A549 (cell line): ENCODE data around the gene TMEFF2. TPM values are rescaled to one million over a fixed set of nuclear protein-coding genes. Genes with fewer than 3 reads are reported as not detected.

Experiments
- ATAC-seq, 2 experiments: fragments of 200-7000 bp in 1 of 2; fragments of >200 bp in 1 of 2; cut with Nextera tagmentation in 1 of 2; cut with Tn5 transposase in 1 of 2; 3 replicates each; pipeline versions ENCODE4 v1.8.0 to v1.9.1; 2018 to 2020; ENCODE audit warnings: mild to moderate bottlenecking in 1 of 2, moderate library complexity in 1 of 2
- CTCF ChIA-PET: fragments of 300-600 bp; sonication (Branson Sonifier 250); formaldehyde crosslinking; extraction: SDS; loops from one replicate; lab custom pipeline; 2021; ENCODE audit warnings: antibody characterized with exemption, inconsistent platforms; lab: Yijun Ruan, JAX
- POLR2A ChIA-PET: fragments of 350-600 bp; formaldehyde crosslinking; extraction: SDS; loops from one replicate; lab custom pipeline; 2021; ENCODE audit warnings: antibody characterized with exemption, inconsistent platforms; lab: Yijun Ruan, JAX
- DNase-seq, 2 experiments: peaks; one replicate each; pipeline versions ENCODE4 v3.0.0 to v3.0.0-alpha.2; 2011 to 2016; ENCODE audit warnings: low read depth in 1 of 2, low spot score in 1 of 2
- FAIRE-seq: peaks from 2 replicates; lab custom pipeline; 2011; peaks lifted over from hg19 to GRCh38; lab: Jason Lieb, UNC
- H3K27ac ChIP-seq, 2 experiments: fragments of >200 bp; sonication (Bioruptor Twin); formaldehyde crosslinking; 3 replicates each; pipeline ENCODE4 v1.5.1; 2016 to 2017
- H3K4me1 ChIP-seq: fragments of >200 bp; sonication (Bioruptor Twin); formaldehyde crosslinking; 3 replicates; pipeline ENCODE4 v1.6.1; 2016
- H3K4me2 ChIP-seq: fragments of >200 bp; sonication (Bioruptor Twin); formaldehyde crosslinking; 3 replicates; pipeline ENCODE4 v1.6.1; 2016
- H3K4me3 ChIP-seq: fragments of >200 bp; sonication (Bioruptor Twin); formaldehyde crosslinking; 3 replicates; pipeline ENCODE4 v1.5.1; 2016
- H3K9me3 ChIP-seq: fragments of >200 bp; sonication (Bioruptor Twin); formaldehyde crosslinking; 3 replicates; pipeline ENCODE4 v1.6.1; 2016
- ATOH8 ChIP-seq: fragments of 250-450 bp; sonication (Bioruptor Pico); IDR thresholded peaks from 2 replicates; pipeline ENCODE4 v1.5.0; 2020; ENCODE audit warnings: low read depth, mild to moderate bottlenecking, moderate library complexity
- BCL3 ChIP-seq: fragments of >200 bp; sonication (Bioruptor Twin); formaldehyde crosslinking; IDR thresholded peaks from 3 replicates; pipeline ENCODE4 v1.6.1; 2016
- CBX8 ChIP-seq: fragments of 200-600 bp; sonication (generic); IDR thresholded peaks from 2 replicates; pipeline ENCODE4 v1.6.1; 2016
- ELK1 ChIP-seq: fragments of 150-350 bp; IDR thresholded peaks from 2 replicates; pipeline ENCODE4 v1.6.1; 2014; ENCODE audit warnings: low read depth, mild to moderate bottlenecking, low read length
- EP300 ChIP-seq, 2 experiments: fragments of >200 bp; sonication (Bioruptor Twin); formaldehyde crosslinking; IDR thresholded peaks; 2 replicates in 1 of 2; 3 replicates in 1 of 2; pipeline ENCODE4 v1.6.1; 2016 to 2017
- ESRRA ChIP-seq: fragments of 150-350 bp; IDR thresholded peaks from 2 replicates; pipeline ENCODE4 v1.6.1; 2014; ENCODE audit warnings: mild to moderate bottlenecking, low read length, borderline replicate concordance
- HES2 ChIP-seq: fragments of >200 bp; sonication (Bioruptor Twin); formaldehyde crosslinking; IDR thresholded peaks from 2 replicates; pipeline ENCODE4 v1.6.1; 2016
- HEYL ChIP-seq: fragments of 250-450 bp; sonication (Bioruptor Pico); IDR thresholded peaks from 2 replicates; pipeline ENCODE4 v1.8.0; 2021; ENCODE audit warnings: mild to moderate bottlenecking, moderate library complexity
- JUN ChIP-seq, 2 experiments: fragments of >200 bp; sonication (Bioruptor Twin); formaldehyde crosslinking; IDR thresholded peaks; 2 replicates in 1 of 2; 3 replicates in 1 of 2; pipeline ENCODE4 v1.6.1; 2016 to 2017
- JUNB ChIP-seq: fragments of >200 bp; sonication (Bioruptor Twin); formaldehyde crosslinking; IDR thresholded peaks from 2 replicates; pipeline ENCODE4 v1.6.1; 2016
- KDM1A ChIP-seq: fragments of 200-600 bp; sonication (generic); IDR thresholded peaks from 2 replicates; pipeline ENCODE4 v1.6.1; 2016; ENCODE audit warnings: low read depth, mild to moderate bottlenecking
- MAZ ChIP-seq: fragments of 150-350 bp; IDR thresholded peaks from 2 replicates; pipeline ENCODE4 v1.6.1; 2014; ENCODE audit warnings: antibody characterized with exemption, low read depth, low read length, borderline replicate concordance
- NFE2L2 ChIP-seq: fragments of 150-350 bp; conservative IDR thresholded peaks from 2 replicates; pipeline ENCODE4 v1.6.1; 2014; ENCODE audit warnings: low read length
- PHF8 ChIP-seq: fragments of 200-600 bp; sonication (generic); IDR thresholded peaks from 2 replicates; pipeline ENCODE4 v1.6.1; 2016; ENCODE audit warnings: low read depth, mild to moderate bottlenecking, antibody characterized with exemption, moderate library complexity, borderline replicate concordance
- POLR2AphosphoS2 ChIP-seq: conservative IDR thresholded peaks from 2 replicates; pipeline ENCODE4 v1.6.1; 2012; ENCODE audit warnings: low read length, improper control_type of control experiment, inconsistent platforms
- RAD21 ChIP-seq, 2 experiments: fragments of >200 bp in 1 of 2; sonication (Bioruptor Twin) in 1 of 2; formaldehyde crosslinking in 1 of 2; IDR thresholded peaks in 1 of 2; conservative IDR thresholded peaks in 1 of 2; 2 replicates in 1 of 2; 3 replicates in 1 of 2; pipeline ENCODE4 v1.6.1; 2012 to 2018; ENCODE audit warnings: inconsistent platforms in 1 of 2
- REST ChIP-seq: fragments of 200-600 bp; sonication (generic); IDR thresholded peaks from 2 replicates; pipeline ENCODE4 v1.6.1; 2016; ENCODE audit warnings: antibody characterized with exemption, mild to moderate bottlenecking, moderate library complexity
- SMC3 ChIP-seq: fragments of >200 bp; sonication (Bioruptor Twin); formaldehyde crosslinking; IDR thresholded peaks from 3 replicates; pipeline ENCODE4 v1.6.1; 2018; ENCODE audit warnings: inconsistent platforms
- ZFP36 ChIP-seq: fragments of 450-650 bp; IDR thresholded peaks from 2 replicates; pipeline ENCODE4 v1.6.1; 2014; ENCODE audit warnings: borderline replicate concordance; ENCODE audit not compliant: partially characterized antibody
- ZNF302 ChIP-seq: fragments of 250-450 bp; sonication (Bioruptor Pico); IDR thresholded peaks from 2 replicates; pipeline ENCODE4 v1.9.0; 2021; ENCODE audit warnings: inconsistent platforms, mild to moderate bottlenecking, moderate library complexity
- ZSCAN20 ChIP-seq: fragments of 250-450 bp; sonication (Bioruptor Pico); IDR thresholded peaks from 2 replicates; pipeline ENCODE4 v1.8.0; 2022; ENCODE audit warnings: mild to moderate bottlenecking, moderate library complexity
- WGBS: methylation state at CpG from one replicate; pipeline ENCODE4 v1.1.6; 2017; ENCODE audit errors: missing lambda C conversion rate; 5-methylcytosine and 5-hydroxymethylcytosine counted together
- polyA plus RNA-seq, 4 experiments: library from polyadenylated mRNA; depleted of rRNA in 3 of 4; stranded (reverse); fragments of >200 nt; fragmentation: RNase III in 1 of 4; extraction: RNeasy Plus Mini Kit Qiagen cat#74134 plus additional on column Dnase treatment in 1 of 4; gene quantifications; 2 replicates in 3 of 4; 3 replicates in 1 of 4; pipeline ENCODE4 v1.2.3, GENCODE V29; 2011 to 2017

Gene TMEFF2
- polyA plus RNA-seq, 2 of the 4 experiments (the other 2 are of a cell fraction): 0.30 to 0.46 TPM

- no peaks in the 10 kb centered on the region for H3K9me3 ChIP-seq
- TF ChIP-seq KDM1A (no peak), RAD21 (conservative IDR thresholded peaks at IDR 0.05 in 1 of 2, IDR thresholded peaks at IDR 0.05 in 1 of 2) (no peak), REST (no peak), JUN (IDR thresholded peaks at IDR 0.05) (no peak), BCL3 (no peak), PHF8 (no peak), POLR2AphosphoS2 (no peak), HEYL (CRISPR knock-in tag) (no peak), NFE2L2 (no peak), ELK1 (no peak)
- FAIRE-seq: no peak
- H3K27ac ChIP-seq: no peak overlapping the region
- H3K4me2 ChIP-seq: no peak overlapping the region
- DNase-seq: no peak
- ATAC-seq: no peak
- ChIA-PET POLR2A (no interaction called here), CTCF (no interaction called here)
- H3K4me3 ChIP-seq: no peak overlapping the region
- 90% methylated on average over 2 of the region's 2 CpGs for WGBS
- peaks cover 4% of the 10 kb centered on the region; the same call in 1 of the 3 replicates for H3K4me1 ChIP-seq
Observed at GRCh38 chr2:191920502-191920901, 274.2 kb downstream of the TMEFF2 start.

GRCh38 chr2:191917967-191918651 is 276.6 kb downstream of the TMEFF2 start:
- ChIA-PET POLR2A (no interaction called here), CTCF (interaction anchor here (0.5 to 1.3 kb wide), 3 partner anchors 13 to 245 kb away, joined by 3 read pairs; no protein-coding TSS in a partner anchor)
- ATAC-seq (no peak), DNase-seq (no peak), FAIRE-seq (no peak)
- no peak overlapping the region for H3K4me3 ChIP-seq
- WGBS: 88% methylated on average over 9 of the region's 9 CpGs
- no peak overlapping the region for H3K27ac ChIP-seq
- no peak overlapping the region for H3K4me2 ChIP-seq
- no peak for TF ChIP-seq ZSCAN20 (CRISPR knock-in tag)
- TF ChIP-seq ZFP36: no peak
- TF ChIP-seq, all 56 proteins: peak for 0
- no peaks in the 10 kb centered on the region for H3K4me1 ChIP-seq
- H3K9me3 ChIP-seq: no peaks in the 10 kb centered on the region

- TF ChIP-seq SMC3 (no peak), MAZ (no peak), JUNB (no peak), CBX8 (no peak), ATOH8 (no peak), EP300 (IDR thresholded peaks at IDR 0.05) (no peak), NFE2L2 (no peak), ESRRA (no peak), ZNF302 (CRISPR knock-in tag) (no peak), HES2 (no peak)
- FAIRE-seq: no peak
- H3K4me2 ChIP-seq: no peak overlapping the region
- DNase-seq: no peak
- no peaks in the 10 kb centered on the region for H3K4me1 ChIP-seq
- ChIA-PET CTCF (interaction anchor here (0.5 to 1.3 kb wide), 3 partner anchors 13 to 245 kb away, joined by 3 read pairs; no protein-coding TSS in a partner anchor), POLR2A (no interaction called here)
- no peak overlapping the region for H3K4me3 ChIP-seq
- 91% methylated on average over 2 of the region's 2 CpGs for WGBS
- no peak for ATAC-seq
- H3K9me3 ChIP-seq: no peaks in the 10 kb centered on the region
- no peak overlapping the region for H3K27ac ChIP-seq
Observed at GRCh38 chr2:191917430-191917881, 277.3 kb downstream of the TMEFF2 start.
